Activated naive CD4-positive, alpha-beta T cell treated with anti-CD3 and anti-CD28 coated beads, Interleukin-2, amount 10 ng/mL, durations not matched to agents 7 days and 5 days (primary cell): ENCODE measurements around the gene SIK2.

Experiments used
- CTCF ChIA-PET: fragments of 350-600 bp; sonication (Branson Sonifier 250); formaldehyde crosslinking; loops from one replicate; lab custom pipeline; 2021; ENCODE audit warnings: antibody characterized with exemption; lab: Charles Lee
- DNase-seq: peaks from one replicate; pipeline ENCODE4 v3.0.0-alpha.2; 2020
- H3K27ac Mint-ChIP-seq: one replicate; pipeline ENCODE4 v1.8.0; 2021; ENCODE audit warnings: mild to moderate bottlenecking, moderate library complexity, mixed read lengths
- H3K27me3 Mint-ChIP-seq: one replicate; pipeline ENCODE4 v1.8.0; 2021; ENCODE audit warnings: mild to moderate bottlenecking, mixed read lengths
- H3K36me3 Mint-ChIP-seq: one replicate; pipeline ENCODE4 v1.8.0; 2021; ENCODE audit warnings: mixed read lengths
- H3K4me1 Mint-ChIP-seq: one replicate; pipeline ENCODE4 v1.8.0; 2021; ENCODE audit warnings: mixed read lengths
- H3K4me3 Mint-ChIP-seq: one replicate; pipeline ENCODE4 v1.8.0; 2021; ENCODE audit warnings: mild to moderate bottlenecking, moderate library complexity, mixed read lengths
- H3K9me3 Mint-ChIP-seq: one replicate; pipeline ENCODE4 v1.8.0; 2021; ENCODE audit warnings: mixed read lengths

The SIK2 gene

GRCh38 chr11:111601979-111602864, at the start of gene SIK2:
TSS of gene SIK2 (plus strand) at chr11:111602449. CDS start at chr11:111602564, 115 bp downstream.
- peaks cover 24% of the 10 kb centered on the region for H3K4me1 Mint-ChIP-seq
- H3K36me3 Mint-ChIP-seq = no peaks in the 10 kb centered on the region

GRCh38 chr11:111554532-111554931, 47.7 kb upstream of the SIK2 start:
- Mint-ChIP-seq H3K27me3 (peaks cover 7% of the 10 kb centered on the region), H3K4me3 (no peak overlapping the region), H3K4me1 (no peaks in the 10 kb centered on the region), H3K9me3 (peaks cover 6% of the 10 kb centered on the region), H3K27ac (no peak overlapping the region), H3K36me3 (no peaks in the 10 kb centered on the region)
- CTCF ChIA-PET = interaction anchor here (1.0 to 1.8 kb wide), 3 partner anchors 12 to 272 kb away, joined by 3 to 6 read pairs (median 5); no protein-coding TSS in a partner anchor
- DNase-seq = no peak

More at GRCh38 chr11:111601979-111602864, at the start of gene SIK2:
- peak within 1 kb of the TSS; percentile 86 for H3K27ac Mint-ChIP-seq
- H3K4me3 Mint-ChIP-seq = peak within 1 kb of the TSS; percentile 87
- CTCF ChIA-PET = interaction anchor here (0.6 to 2.4 kb wide), 7 partner anchors 147 to 571 kb away, joined by 3 to 14 read pairs (median 4); no protein-coding TSS in a partner anchor
- peak; percentile 92 for DNase-seq
- no peaks in the 10 kb centered on the region for H3K9me3 Mint-ChIP-seq
- H3K27me3 Mint-ChIP-seq = peaks cover 10% of the 10 kb centered on the region

- Mint-ChIP-seq H3K36me3 (no peaks in the 10 kb centered on the region), H3K27ac (no peak overlapping the region), H3K9me3 (peaks cover 6% of the 10 kb centered on the region), H3K4me1 (no peaks in the 10 kb centered on the region), H3K4me3 (no peak overlapping the region), H3K27me3 (peaks cover 5% of the 10 kb centered on the region)
- no peak for DNase-seq
- CTCF ChIA-PET = interaction anchor here (1.5 to 1.8 kb wide), 2 partner anchors 11 to 100 kb away, joined by 5 to 6 read pairs; no protein-coding TSS in a partner anchor
These were observed 47.0 kb upstream of the SIK2 start for GRCh38 chr11:111555255-111555654.

GRCh38 chr11:111557425-111558111, 44.7 kb upstream of the SIK2 start:
- Mint-ChIP-seq H3K4me1 (no peaks in the 10 kb centered on the region), H3K4me3 (no peak overlapping the region), H3K27me3 (peaks cover 5% of the 10 kb centered on the region), H3K9me3 (peaks cover 6% of the 10 kb centered on the region), H3K27ac (no peak overlapping the region), H3K36me3 (no peaks in the 10 kb centered on the region)
- DNase-seq = no peak
- CTCF ChIA-PET = no interaction called here

- Mint-ChIP-seq H3K9me3 (peaks cover 6% of the 10 kb centered on the region), H3K36me3 (no peaks in the 10 kb centered on the region), H3K4me3 (no peak overlapping the region), H3K27ac (no peak overlapping the region), H3K27me3 (peaks cover 5% of the 10 kb centered on the region), H3K4me1 (no peaks in the 10 kb centered on the region)
- no peak for DNase-seq
- CTCF ChIA-PET = interaction anchor here (0.6 to 1.2 kb wide), 2 partner anchors 106 to 113 kb away, joined by 3 to 5 read pairs; no protein-coding TSS in a partner anchor
These were observed 42.3 kb upstream of the SIK2 start for GRCh38 chr11:111559800-111560464.

GRCh38 chr11:111560800-111561199, 41.4 kb upstream of the SIK2 start:
- Mint-ChIP-seq H3K27me3 (peaks cover 5% of the 10 kb centered on the region), H3K36me3 (no peaks in the 10 kb centered on the region), H3K4me1 (no peaks in the 10 kb centered on the region), H3K9me3 (peaks cover 6% of the 10 kb centered on the region), H3K27ac (no peak overlapping the region), H3K4me3 (no peak overlapping the region)
- CTCF ChIA-PET = interaction anchor here (0.6 to 1.2 kb wide), 2 partner anchors 107 to 274 kb away, joined by 4 to 5 read pairs; no protein-coding TSS in a partner anchor
- no peak for DNase-seq

- H3K4me1 Mint-ChIP-seq = no peaks in the 10 kb centered on the region
These were observed 40.9 kb upstream of the SIK2 start for GRCh38 chr11:111561306-111561705.

GRCh38 chr11:111561791-111562325, 40.4 kb upstream of the SIK2 start:
- DNase-seq = no peak
- no peak overlapping the region for H3K4me3 Mint-ChIP-seq
- H3K27ac Mint-ChIP-seq = no peak overlapping the region
- peaks cover 1% of the 10 kb centered on the region for H3K9me3 Mint-ChIP-seq
- no peaks in the 10 kb centered on the region for H3K36me3 Mint-ChIP-seq
- CTCF ChIA-PET = interaction anchor here (1.0 to 2.1 kb wide), 3 partner anchors 53 to 216 kb away, joined by 3 to 5 read pairs (median 4); no protein-coding TSS in a partner anchor
- peaks cover 2% of the 10 kb centered on the region for H3K27me3 Mint-ChIP-seq
- H3K4me1 Mint-ChIP-seq = no peaks in the 10 kb centered on the region

More at GRCh38 chr11:111561306-111561705, 40.9 kb upstream of the SIK2 start:
- H3K36me3 Mint-ChIP-seq = no peaks in the 10 kb centered on the region
- CTCF ChIA-PET = interaction anchor here (0.6 to 2.1 kb wide), 4 partner anchors 52 to 273 kb away, joined by 3 to 5 read pairs (median 4); no protein-coding TSS in a partner anchor
- H3K9me3 Mint-ChIP-seq = peaks cover 6% of the 10 kb centered on the region
- H3K27ac Mint-ChIP-seq = no peak overlapping the region
- peaks cover 5% of the 10 kb centered on the region for H3K27me3 Mint-ChIP-seq
- no peak overlapping the region for H3K4me3 Mint-ChIP-seq
- no peak for DNase-seq

GRCh38 chr11:111562692-111563389, 39.4 kb upstream of the SIK2 start:
- Mint-ChIP-seq H3K27ac (no peak overlapping the region), H3K4me1 (no peaks in the 10 kb centered on the region), H3K27me3 (no peaks in the 10 kb centered on the region), H3K4me3 (no peak overlapping the region), H3K9me3 (no peaks in the 10 kb centered on the region), H3K36me3 (no peaks in the 10 kb centered on the region)
- CTCF ChIA-PET = interaction anchor here (0.6 to 2.3 kb wide), 4 partner anchors 108 to 216 kb away, joined by 3 to 9 read pairs (median 4); no protein-coding TSS in a partner anchor
- DNase-seq = no peak

- Mint-ChIP-seq H3K36me3 (no peaks in the 10 kb centered on the region), H3K4me1 (no peaks in the 10 kb centered on the region), H3K27ac (no peak overlapping the region), H3K9me3 (no peaks in the 10 kb centered on the region), H3K4me3 (no peak overlapping the region), H3K27me3 (no peaks in the 10 kb centered on the region)
- peak; percentile 73 for DNase-seq
- CTCF ChIA-PET = interaction anchor here (0.7 to 2.3 kb wide), 12 partner anchors 15 to 291 kb away, joined by 3 to 17 read pairs (median 4); no protein-coding TSS in a partner anchor
These were observed 37.0 kb upstream of the SIK2 start for GRCh38 chr11:111565114-111565720.

- no peak overlapping the region for H3K27ac Mint-ChIP-seq
- H3K4me3 Mint-ChIP-seq = no peak overlapping the region
These were observed 35.9 kb upstream of the SIK2 start for GRCh38 chr11:111566324-111566723.

GRCh38 chr11:111569476-111569875, 32.8 kb upstream of the SIK2 start:
- Mint-ChIP-seq H3K9me3 (no peaks in the 10 kb centered on the region), H3K36me3 (no peaks in the 10 kb centered on the region)
- CTCF ChIA-PET = interaction anchor here (0.6 kb wide), 1 partner anchor 115 kb away, joined by 3 read pairs; no protein-coding TSS in a partner anchor

More at GRCh38 chr11:111566324-111566723, 35.9 kb upstream of the SIK2 start:
- Mint-ChIP-seq H3K4me1 (no peaks in the 10 kb centered on the region), H3K27me3 (peaks cover 4% of the 10 kb centered on the region), H3K9me3 (no peaks in the 10 kb centered on the region), H3K36me3 (no peaks in the 10 kb centered on the region)
- no peak for DNase-seq
- CTCF ChIA-PET = interaction anchor here (0.8 to 2.1 kb wide), 12 partner anchors 12 to 278 kb away, joined by 3 to 17 read pairs (median 4); no protein-coding TSS in a partner anchor

More at GRCh38 chr11:111569476-111569875, 32.8 kb upstream of the SIK2 start:
- no peak for DNase-seq
- H3K4me3 Mint-ChIP-seq = no peak overlapping the region
- no peaks in the 10 kb centered on the region for H3K4me1 Mint-ChIP-seq
- H3K27ac Mint-ChIP-seq = no peak overlapping the region
- H3K27me3 Mint-ChIP-seq = peaks cover 4% of the 10 kb centered on the region
